Thoracic aorta (tissue), 2 donors: ENCODE data around the gene POLR2E. TPM values are rescaled to one million over a fixed set of nuclear protein-coding genes. Genes with fewer than 3 reads are reported as not detected.

Experiments
- ATAC-seq: fragments of 150-250 bp; one replicate; pipeline ENCODE4 v1.8.0; 2017; ENCODE audit warnings: low read depth; ENCODE audit not compliant: insufficient number of reproducible peaks, low FRiP score
- DNase-seq: peaks from one replicate; pipeline ENCODE4 v3.0.0-alpha.2; 2020; ENCODE audit warnings: low spot score
- H3K27ac ChIP-seq, 2 donors: fragments of 200-600 bp; sonication (generic); 1 replicate in 1 of 2; 2 replicates in 1 of 2; pipeline ENCODE4 v1.5.1; 2016; ENCODE audit warnings: mild to moderate bottlenecking in 2 of 2, moderate library complexity in 2 of 2
- H3K27me3 ChIP-seq: fragments of 200-600 bp; sonication (generic); replicated peaks from 2 replicates; pipeline ENCODE4 v1.6.0; 2016; ENCODE audit warnings: mild to moderate bottlenecking; ENCODE audit not compliant: insufficient read depth
- H3K36me3 ChIP-seq: fragments of 200-600 bp; sonication (generic); one replicate; pipeline ENCODE4 v1.5.1; 2016
- H3K4me1 ChIP-seq, 2 donors: fragments of 200-600 bp; sonication (generic); 1 replicate in 1 of 2; 2 replicates in 1 of 2; pipeline versions ENCODE4 v1.5.1 to v1.6.0; 2016; ENCODE audit warnings: low read depth in 2 of 2, mild to moderate bottlenecking in 1 of 2; ENCODE audit not compliant: control insufficient read depth in 1 of 2
- H3K4me3 ChIP-seq: fragments of 200-600 bp; sonication (generic); 2 replicates; pipeline ENCODE4 v1.5.1; 2016; ENCODE audit warnings: mild to moderate bottlenecking
- H3K9me3 ChIP-seq: fragments of 200-600 bp; sonication (generic); 2 replicates; pipeline ENCODE4 v1.5.1; 2016
- CTCF ChIP-seq: fragments of 200-600 bp; sonication (generic); IDR thresholded peaks from one replicate; pipeline ENCODE4 v1.5.1; 2019; ENCODE audit warnings: antibody characterized with exemption
- total RNA-seq, 2 donors: library from RNA; depleted of rRNA; stranded (reverse); fragments of >200 nt; gene quantifications; one replicate each; pipeline versions ENCODE4 v1.1.0 to v1.2.3, GENCODE V29; 2016

POLR2E gene
- total RNA-seq, 2 donors from 2014 or later, result 129 to 149 TPM

GRCh38 chr19:1069009-1069779 lies 26.0 kb downstream of the POLR2E start:
- ATAC-seq (no peak), DNase-seq (no peak)
- Histone ChIP-seq H3K4me1 (peaks cover 14 to 63% of the 10 kb centered on the region in 2 donors), H3K27ac (peak overlapping the region in 1 of 2 donors; percentile 34), H3K4me3 (peak overlapping the region; percentile 68), H3K9me3 (no peaks in the 10 kb centered on the region), H3K27me3 (no peaks in the 10 kb centered on the region), H3K36me3 (no peaks in the 10 kb centered on the region)
- TF ChIP-seq CTCF, result no peak

GRCh38 chr19:1068009-1069001 lies 26.9 kb downstream of the POLR2E start:
- DNase-seq, result no peak
- H3K27ac ChIP-seq, result peak overlapping the region in 1 of 2 donors; percentile 34

GRCh38 chr19:1067341-1067957 lies 27.7 kb downstream of the POLR2E start:
- TF ChIP-seq CTCF, result no peak
- H3K27me3 ChIP-seq, result no peaks in the 10 kb centered on the region
- no peaks in the 10 kb centered on the region for H3K36me3 ChIP-seq
- H3K9me3 ChIP-seq, result no peaks in the 10 kb centered on the region
- ATAC-seq, result no peak
- peaks cover 14 to 63% of the 10 kb centered on the region in 2 donors for H3K4me1 ChIP-seq
- DNase-seq, result no peak
- peak overlapping the region; percentile 22 to 26 for H3K27ac ChIP-seq
- H3K4me3 ChIP-seq, result peak overlapping the region; percentile 68

More at GRCh38 chr19:1068009-1069001, 26.9 kb downstream of the POLR2E start:
- H3K4me1 ChIP-seq, result peaks cover 14 to 63% of the 10 kb centered on the region in 2 donors
- no peaks in the 10 kb centered on the region for H3K9me3 ChIP-seq
- no peak for ATAC-seq
- no peaks in the 10 kb centered on the region for H3K27me3 ChIP-seq
- H3K36me3 ChIP-seq, result no peaks in the 10 kb centered on the region
- no peak for TF ChIP-seq CTCF
- peak overlapping the region; percentile 68 for H3K4me3 ChIP-seq

- Histone ChIP-seq H3K9me3 (no peaks in the 10 kb centered on the region), H3K4me1 (peaks cover 14 to 63% of the 10 kb centered on the region in 2 donors), H3K36me3 (no peaks in the 10 kb centered on the region), H3K27ac (peak within 1 kb of the TSS; percentile 22 to 26), H3K27me3 (no peaks in the 10 kb centered on the region), H3K4me3 (peak within 1 kb of the TSS; percentile 68)
- ATAC-seq (no peak), DNase-seq (no peak)
- TF ChIP-seq CTCF, result no peak
Observed at GRCh38 chr19:1066748-1067340, 28.3 kb downstream of the POLR2E start, which contains the start of gene ARHGAP45. TSS of gene ARHGAP45 (plus strand) at chr19:1067167. CDS start at chr19:1067406, 239 bp downstream.
